HTERT RPE-1 (cell line): ENCODE measurements around the gene RRH.
"Not testable (repeated sequence)": the region's sequence is repeated elsewhere in the genome, so short reads cannot be mapped to it uniquely, and the experiment has no call there.

Experiments
- in situ Hi-C: fragments of 300-500 bp; cut with MboI; formaldehyde crosslinking; loops from 4 replicates; pipeline ENCODE4 v1.14.3; 2020; ENCODE audit warnings: low sequenced_read_pairs

RRH gene

GRCh38 chr4:109827672-109828071 is at the start of gene RRH:
Gene RRH, plus strand, starts transcription at chr4:109827972. Its CDS starts 56 bp downstream, at chr4:109828028.
- in situ Hi-C loops = no loop called here

- in situ Hi-C loops = not testable (repeated sequence)
These were observed 45.7 kb upstream of the RRH start for GRCh38 chr4:109782092-109782491.

- in situ Hi-C loops = no loop called here
These were observed 40.9 kb upstream of the RRH start for GRCh38 chr4:109786846-109787245.

GRCh38 chr4:109787807-109788206 is 40.0 kb upstream of the RRH start:
- in situ Hi-C loops = no loop called here

- in situ Hi-C loops = no loop called here
These were observed 32.7 kb upstream of the RRH start for GRCh38 chr4:109795059-109795458.

- in situ Hi-C loops = no loop called here
These were observed 28.9 kb upstream of the RRH start for GRCh38 chr4:109798866-109799265.

- in situ Hi-C loops = no loop called here
These were observed 26.5 kb upstream of the RRH start for GRCh38 chr4:109801099-109801789.

GRCh38 chr4:109801895-109802319 is 25.9 kb upstream of the RRH start, which contains the start of gene CFI:
Gene CFI, minus strand, starts transcription at chr4:109801999. Its CDS starts 28 bp downstream, at chr4:109801971.
- in situ Hi-C loops = no loop called here

- in situ Hi-C loops = no loop called here
These were observed 23.7 kb upstream of the RRH start for GRCh38 chr4:109803924-109804571.

GRCh38 chr4:109809655-109810054 is 18.1 kb upstream of the RRH start:
- in situ Hi-C loops = no loop called here

- in situ Hi-C loops = no loop called here
These were observed 17.0 kb upstream of the RRH start for GRCh38 chr4:109810552-109811387.

- in situ Hi-C loops = no loop called here
These were observed 16.1 kb upstream of the RRH start for GRCh38 chr4:109811707-109812106.

GRCh38 chr4:109815151-109816081 is 12.4 kb upstream of the RRH start, which contains the start of gene GAR1:
Gene GAR1, plus strand, starts transcription at chr4:109815762. Its CDS starts 403 bp downstream, at chr4:109816165.
- in situ Hi-C loops = no loop called here

- in situ Hi-C loops = no loop called here
These were observed 11.7 kb upstream of the RRH start for GRCh38 chr4:109816082-109816442.

GRCh38 chr4:109816894-109817293 is 10.9 kb upstream of the RRH start:
- in situ Hi-C loops = no loop called here

GRCh38 chr4:109818268-109818667 is 9.5 kb upstream of the RRH start:
- in situ Hi-C loops = no loop called here

- in situ Hi-C loops = no loop called here
These were observed 7.2 kb upstream of the RRH start for GRCh38 chr4:109820563-109820962.

GRCh38 chr4:109821185-109821584 is 6.6 kb upstream of the RRH start:
- in situ Hi-C loops = no loop called here

- in situ Hi-C loops = no loop called here
These were observed 1.1 kb upstream of the RRH start for GRCh38 chr4:109826719-109827118.

GRCh38 chr4:109833756-109834155 is 6.0 kb downstream of the RRH start:
- in situ Hi-C loops = no loop called here
